Effector CD8-positive, alpha-beta T cell (primary cell): ENCODE results near the gene IL2RA.
"Not testable (repeated sequence)": the region's sequence is repeated elsewhere in the genome, so short reads cannot be mapped to it uniquely, and the experiment has no call there.

Experiments
- DNase-seq: peaks from one replicate; lab custom pipeline; 2025; lab: John Stamatoyannopoulos, UW

The IL2RA gene

DNA sequence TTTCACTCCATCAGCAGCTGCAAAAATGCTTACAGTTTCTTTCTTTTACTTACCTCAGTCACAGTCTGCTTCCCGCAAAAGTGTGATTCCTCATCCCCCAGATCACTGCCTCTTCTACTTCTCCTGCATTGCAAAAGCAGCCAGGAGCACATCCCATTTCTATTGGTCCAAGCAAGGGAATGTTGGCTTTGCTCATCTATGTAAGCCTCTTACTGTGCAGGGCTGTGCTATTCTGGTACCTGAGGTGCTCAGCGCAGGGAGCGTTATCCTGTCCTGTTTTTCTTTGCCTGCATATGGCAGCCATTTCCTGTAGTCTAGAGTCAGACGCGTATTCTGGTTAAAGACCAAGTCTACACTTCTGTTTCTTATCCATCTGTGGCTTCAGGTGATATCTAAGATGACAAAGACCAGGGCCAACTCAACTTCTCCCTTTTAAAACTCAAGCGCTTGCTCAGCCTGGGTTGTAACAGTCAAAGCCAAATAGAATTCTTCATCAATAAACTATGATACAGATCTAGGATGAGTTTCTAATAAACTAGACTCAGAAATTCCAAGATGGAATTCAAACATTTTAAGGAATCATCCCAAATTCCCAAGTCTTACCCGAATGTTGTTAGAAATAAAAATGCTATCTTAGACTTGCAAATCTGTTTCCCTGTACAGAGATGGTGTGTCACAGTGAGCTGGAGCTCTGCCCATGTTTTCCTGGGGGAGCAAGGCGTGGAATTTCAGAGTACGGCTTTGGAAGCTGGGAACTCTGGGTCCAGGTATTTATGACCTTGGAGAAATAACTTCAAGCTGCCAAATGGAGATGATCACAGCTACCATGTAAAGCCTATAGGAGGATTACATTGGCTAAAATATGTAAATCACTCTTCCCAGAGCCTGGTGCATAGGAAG, 20.6 kb upstream of the IL2RA start:
- DNase-seq = no peak

DNA sequence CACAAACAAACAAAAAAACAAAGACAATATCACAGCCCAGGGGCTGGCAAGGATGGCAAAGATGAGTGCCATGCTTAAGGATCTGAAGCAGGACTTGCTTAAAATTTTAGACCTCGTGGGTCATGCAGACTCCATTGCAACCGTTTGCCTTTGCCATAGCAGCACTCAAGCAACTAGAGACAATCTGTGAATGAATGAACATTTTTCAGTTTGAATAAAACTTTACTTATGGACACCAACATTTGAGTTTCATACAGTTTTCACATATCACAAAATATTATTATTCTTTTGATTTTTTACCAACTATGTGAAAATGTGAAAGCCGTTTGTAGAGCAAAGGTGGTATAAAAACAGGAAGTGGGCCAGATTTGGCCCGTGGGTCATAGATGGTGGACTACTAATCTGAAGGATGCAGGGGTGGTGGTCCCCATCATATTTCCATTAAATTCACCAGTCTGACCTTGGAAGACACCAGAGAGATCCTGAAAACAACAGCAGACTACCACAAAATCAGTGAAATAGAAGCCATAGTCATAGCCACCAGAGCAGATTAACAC, 18.3 kb upstream of the IL2RA start:
- no peak for DNase-seq

DNA sequence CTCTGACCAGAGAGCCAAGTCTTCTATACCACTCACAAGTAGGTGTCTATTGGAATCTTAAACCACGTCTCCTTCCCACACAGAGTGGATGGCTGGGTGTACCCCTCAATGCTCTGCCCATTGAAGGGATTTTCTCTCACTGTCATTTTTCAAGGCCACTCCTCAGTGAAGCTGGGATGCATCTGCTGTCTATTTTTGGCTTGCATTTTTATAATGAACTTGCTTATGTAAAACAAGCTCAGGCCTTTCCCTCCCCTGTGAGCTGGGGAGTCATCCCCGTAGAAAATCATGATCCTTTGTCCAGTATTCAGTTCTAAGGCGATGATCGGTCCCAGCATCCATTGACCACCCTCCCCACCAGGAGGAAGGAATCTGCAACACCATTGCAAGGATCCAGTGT, 16.9 kb upstream of the IL2RA start:
- no peak for DNase-seq

DNA sequence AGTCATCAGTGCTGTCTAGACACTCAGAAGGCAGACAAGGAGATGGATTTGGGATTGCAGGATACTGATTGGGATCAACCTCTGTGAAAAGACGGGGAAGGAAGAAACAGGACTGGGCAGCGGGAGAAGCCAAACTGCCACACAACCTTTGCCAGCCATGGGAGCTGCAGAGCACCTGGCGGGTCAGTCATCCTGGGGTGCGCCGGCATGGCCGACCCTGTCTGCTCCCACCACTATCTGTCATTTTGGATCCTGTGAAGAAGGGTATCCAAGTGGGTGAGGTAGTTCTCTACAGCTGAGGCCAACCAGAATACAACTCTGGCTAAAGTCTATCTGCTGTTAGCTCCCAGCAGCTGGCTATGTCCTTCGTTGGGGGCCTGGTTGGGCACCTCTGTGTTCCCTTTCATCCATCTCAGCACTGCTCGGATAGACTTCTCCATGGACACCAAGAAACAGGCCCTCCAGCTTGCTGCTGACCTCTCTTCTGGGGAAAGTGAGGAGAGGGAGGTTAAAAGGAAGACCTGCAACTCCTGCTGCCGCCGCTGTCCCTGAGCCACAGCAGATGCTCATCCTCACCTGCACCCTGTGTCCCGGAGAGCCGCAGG, 15.0 kb upstream of the IL2RA start:
- no peak for DNase-seq

DNA sequence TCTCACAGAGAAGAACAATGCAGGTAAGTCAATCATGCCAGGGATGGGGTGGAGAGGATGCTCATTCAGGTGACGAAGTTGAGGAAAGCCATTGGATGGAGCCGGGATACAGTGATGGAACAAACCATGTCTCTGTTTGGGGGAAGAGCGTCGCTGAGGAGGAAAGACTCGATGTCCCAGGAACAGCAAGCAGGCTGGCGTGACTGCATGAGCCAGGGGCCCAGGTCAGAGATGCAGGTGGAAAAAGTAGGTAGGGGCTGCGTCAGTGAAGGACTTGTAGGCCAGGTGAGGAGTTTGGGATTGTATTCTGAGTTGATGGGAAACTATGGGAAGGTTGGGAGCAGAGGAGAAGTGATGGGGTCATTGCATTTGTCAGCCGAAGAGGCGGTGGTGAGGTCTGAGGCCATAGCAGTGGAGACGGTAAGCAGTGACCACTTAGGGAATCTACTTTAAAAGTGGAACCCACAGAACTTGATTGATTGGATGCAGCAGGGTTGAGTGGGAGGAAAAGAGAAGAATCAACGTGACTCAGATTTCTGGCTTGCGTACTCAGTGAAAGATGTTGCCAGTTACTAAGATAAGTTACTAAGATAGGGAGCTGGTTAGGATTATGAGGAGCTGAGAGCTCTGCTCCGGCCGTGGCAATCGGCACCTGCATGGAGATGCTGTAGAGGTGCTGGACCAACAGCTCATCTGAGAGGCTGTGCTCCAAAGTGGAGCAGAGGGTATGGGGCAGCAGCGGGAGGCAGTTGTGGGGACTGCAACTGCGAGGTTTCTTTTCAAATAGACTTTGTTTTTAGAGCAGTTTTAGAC, 12.5 kb upstream of the IL2RA start:
- DNase-seq = no peak

DNA sequence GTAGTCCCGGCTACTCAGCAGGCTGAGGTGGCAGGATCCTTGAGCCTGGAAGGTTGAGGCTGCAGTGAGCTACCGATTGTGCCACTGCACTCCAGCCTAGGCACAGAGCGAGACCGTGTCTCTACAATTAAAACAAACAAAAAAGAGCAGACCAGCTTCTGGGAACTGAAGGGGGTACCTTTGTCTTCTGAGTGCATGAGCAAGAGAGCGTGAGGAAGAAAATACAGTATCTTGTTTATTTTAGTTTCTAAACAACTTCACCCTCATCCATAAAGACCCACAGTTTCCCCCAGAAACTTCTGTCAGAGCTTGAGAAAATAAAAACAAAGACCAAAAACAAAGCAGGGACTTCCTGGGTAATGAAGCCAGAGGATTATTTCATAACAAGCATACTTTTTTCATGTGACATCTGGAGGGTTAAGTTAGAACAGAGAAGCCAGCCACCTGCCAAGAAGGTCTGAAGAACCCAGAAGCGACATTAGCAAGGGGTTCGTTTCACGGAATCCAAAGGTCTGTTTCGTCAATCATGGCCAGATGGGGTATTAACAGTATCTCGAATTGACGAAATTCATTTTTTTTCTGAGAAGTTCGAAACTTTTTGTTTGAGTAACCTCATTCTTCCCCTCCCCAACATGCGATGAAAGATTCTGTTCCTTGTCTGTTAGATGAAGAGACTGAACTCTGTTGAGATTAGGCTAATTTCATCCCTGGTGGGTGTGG, 10.2 kb upstream of the IL2RA start:
- no peak for DNase-seq

DNA sequence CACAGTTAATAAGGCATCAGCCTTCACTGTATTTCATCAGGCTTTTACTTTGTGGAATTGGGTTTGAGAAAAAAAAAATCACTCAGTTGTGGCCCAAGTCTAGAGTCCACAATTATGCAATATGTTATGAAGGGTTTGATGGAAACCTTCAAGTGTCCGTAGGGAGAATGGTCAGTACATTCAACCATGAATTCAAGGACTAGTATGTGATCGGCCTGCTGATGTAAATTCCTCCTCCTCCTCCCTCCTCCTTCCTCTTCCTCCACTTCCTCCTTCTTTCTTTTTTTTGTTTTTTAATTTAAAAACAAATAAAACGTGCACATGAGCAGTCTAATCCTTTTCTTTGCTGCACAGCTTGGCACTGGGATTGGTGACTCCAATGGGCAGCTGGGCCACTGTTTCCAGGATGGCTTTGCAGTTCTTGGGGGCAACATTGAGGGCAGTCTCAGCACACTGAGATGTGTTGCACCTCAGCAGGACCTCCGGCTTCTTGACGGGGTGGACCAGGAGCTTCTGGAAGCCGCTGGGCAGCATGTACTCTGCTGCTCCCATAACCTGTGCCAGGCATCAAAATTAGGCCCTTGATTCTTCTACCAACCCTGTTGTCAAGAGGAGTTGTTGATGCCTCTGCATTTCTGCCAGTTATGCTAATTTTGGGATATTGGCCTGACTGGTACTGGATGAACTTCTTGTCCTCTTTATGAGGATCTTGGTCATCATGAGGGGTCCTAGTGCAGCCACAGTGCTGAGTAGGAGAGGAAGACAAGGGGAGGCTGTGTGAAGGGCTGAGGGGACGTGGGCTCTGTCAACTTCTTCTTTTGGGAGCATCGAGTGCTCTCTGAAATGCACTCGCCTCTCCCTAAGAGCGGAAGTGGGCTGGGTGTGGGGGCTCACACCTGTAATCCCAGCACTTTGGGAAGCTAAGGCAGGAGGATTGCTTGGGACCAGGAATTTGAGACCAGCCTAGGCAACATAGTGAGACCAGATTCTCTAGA, 9.3 kb upstream of the IL2RA start:
- DNase-seq = no peak

DNA sequence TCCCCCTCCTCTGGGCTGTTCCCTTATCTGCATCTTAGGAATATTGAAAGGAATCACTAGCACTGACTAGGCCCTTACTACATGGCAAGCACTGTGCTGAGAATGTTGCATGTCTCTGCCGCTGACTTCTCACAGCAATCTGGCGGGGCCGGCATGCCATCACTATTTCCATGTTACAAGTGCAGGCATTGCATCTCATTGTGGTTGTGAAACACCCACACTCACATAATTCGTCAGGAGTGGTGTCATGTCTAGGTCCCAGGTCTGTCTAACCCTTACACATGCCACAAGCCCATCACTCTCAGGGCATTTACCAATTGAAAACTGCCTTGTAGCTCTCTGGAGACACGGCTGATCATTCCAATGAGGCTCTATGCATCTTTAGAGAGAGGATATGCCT, 8.5 kb upstream of the IL2RA start:
- no peak for DNase-seq

DNA sequence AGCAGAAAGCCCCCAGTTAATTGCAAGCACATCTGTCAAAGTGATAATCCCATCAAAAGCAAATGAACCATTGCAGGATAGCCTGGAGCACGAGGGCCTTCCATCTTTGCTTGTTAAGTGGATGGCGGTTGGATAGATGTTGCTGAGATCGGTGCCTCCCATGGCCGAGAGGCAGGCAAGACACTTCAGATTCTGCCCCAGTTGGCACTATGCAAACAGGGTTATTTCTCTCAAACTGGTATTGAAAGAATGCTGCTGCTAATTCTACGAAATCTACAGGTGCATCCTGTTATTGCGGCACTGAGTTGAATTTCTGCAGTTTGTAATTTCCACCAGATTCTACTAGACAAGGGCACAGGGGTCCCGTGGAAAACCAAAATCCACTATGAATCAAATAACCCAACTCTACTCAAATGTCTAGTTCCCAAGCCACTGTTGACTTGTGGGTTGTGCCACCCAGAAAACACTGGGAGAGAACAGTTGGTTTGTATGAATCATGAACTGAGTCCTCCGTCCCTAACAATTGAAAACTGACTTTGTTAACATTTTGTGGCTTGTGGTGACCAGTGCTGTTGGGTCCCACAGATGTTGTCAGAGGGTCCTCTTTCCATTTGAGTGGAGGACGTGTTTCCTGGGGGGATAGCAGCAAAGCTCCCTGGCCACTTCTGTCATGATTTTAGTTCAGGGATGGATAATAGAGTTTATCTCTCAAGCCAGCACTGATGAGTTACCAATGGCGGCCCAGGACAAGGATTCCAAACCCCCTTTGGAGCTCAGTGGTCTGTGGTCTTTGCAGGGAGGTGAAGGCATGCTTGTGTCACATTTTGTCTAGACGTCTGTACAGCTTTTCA, 7.1 kb upstream of the IL2RA start:
- DNase-seq = no peak

DNA sequence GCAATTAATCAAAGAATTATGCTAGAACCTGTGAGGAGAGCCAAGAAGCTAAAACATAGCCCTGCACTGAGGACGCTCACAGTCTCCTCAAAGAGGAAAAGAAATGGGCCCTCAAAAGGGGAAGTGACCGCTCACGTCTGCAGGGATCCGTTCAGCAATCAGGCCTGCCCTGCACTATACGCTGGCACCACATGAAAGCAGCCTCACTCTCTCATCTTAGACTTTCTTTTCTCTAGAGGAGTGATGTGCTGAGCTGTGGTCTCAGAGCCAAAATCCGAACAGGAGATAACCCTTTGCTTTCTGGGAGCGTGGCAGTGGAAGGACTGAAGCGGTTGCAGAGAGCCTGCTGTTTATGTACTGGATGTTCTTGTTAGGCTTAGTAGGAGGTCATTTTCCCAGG, 6.3 kb upstream of the IL2RA start:
- DNase-seq = no peak

DNA sequence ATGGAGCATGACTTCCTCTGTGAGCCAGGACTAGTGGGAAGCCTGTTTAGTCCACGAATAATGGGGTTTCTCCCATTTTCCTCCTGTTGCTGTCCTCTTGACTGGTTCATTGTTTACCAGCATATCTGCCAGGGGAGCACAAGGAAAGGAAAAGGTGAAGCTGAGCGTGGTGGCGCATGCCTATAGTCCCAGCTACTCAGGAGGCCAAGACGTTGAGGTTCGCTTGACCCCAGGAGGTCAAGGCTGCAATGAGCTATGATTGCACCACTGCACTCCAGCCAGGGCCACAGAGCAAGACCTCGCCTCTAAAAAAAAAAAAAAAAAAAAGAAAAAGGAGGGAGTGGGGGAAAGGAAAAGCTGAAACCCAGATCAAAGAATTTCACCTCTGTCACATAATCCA, 5.8 kb upstream of the IL2RA start:
- DNase-seq = no peak

DNA sequence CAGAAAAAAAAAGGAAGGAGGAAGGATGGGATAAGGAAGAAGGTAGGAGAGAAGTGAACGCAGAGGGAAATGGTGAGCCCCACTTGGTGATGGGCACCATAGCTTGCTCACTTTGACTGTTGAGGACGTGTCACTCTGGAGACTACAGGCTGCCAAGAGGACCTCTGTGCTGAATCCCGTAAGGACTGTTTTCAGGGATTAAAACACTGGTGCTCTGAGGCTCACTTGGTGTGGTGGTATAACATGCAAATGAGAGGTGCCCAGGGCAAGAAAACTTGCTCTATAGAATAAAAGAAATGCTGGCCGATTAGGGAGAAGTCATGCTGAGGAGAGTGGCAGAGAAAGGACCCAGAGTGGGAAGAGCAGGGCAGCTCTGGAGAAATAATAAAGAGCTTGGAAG, 5.3 kb upstream of the IL2RA start:
- DNase-seq = no peak

DNA sequence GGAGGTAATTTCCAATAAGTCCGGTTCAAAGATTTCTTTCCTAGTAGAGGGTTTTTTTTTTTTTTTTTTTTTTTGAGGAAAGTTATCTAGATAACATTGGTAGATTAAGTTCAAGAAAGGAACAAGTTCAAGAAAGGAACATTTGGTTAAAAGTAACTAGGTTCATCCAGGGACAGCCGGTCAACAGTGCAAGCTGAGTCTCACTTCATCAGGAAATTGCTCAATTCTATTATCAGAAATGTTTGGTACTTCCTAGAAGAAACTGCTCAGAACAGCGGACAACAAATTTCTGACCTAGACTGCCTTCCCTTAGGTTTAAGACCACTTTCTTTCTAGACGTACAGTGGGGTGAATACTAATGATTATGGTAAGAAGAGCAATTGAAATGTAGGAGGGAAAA, 3.7 kb upstream of the IL2RA start:
- DNase-seq = no peak

DNA sequence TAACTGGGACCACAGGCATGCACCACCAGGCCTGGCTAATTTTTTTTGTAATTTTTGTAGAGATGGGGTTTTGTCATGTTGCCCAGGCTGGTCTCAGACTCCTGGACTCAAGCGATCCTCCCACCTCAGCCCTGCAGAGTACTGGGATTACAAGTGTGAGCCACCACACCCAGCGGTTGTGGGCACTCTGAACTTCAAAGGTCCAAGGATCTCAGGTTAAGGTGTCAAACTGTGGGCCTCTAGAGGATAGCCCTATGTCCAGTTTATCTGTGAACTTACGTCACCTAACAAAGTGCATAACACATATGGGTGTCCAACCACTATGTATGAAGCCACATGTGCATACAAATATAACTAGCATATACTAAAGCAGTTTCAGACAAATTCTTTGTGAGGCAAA, 3.2 kb upstream of the IL2RA start:
- no peak for DNase-seq

DNA sequence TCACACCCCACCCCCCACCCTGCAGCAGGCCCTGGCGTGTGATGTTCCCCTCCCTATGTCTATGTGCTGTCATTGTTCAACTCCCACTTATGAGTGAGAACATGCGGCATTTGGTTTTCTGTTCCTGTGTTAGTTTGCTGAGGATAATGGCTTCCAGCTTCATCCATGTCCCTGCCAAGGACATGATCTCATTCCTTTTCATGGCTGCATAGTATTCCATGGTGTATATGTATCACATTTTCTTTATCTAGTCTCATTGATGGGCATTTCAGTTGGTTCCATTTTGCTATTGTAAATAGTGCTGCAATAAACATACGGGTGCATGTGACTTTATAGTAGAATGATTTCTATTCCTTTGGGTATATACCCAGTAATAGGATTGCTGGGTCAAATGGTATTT, 2.6 kb upstream of the IL2RA start:
- not testable (repeated sequence) for DNase-seq

DNA sequence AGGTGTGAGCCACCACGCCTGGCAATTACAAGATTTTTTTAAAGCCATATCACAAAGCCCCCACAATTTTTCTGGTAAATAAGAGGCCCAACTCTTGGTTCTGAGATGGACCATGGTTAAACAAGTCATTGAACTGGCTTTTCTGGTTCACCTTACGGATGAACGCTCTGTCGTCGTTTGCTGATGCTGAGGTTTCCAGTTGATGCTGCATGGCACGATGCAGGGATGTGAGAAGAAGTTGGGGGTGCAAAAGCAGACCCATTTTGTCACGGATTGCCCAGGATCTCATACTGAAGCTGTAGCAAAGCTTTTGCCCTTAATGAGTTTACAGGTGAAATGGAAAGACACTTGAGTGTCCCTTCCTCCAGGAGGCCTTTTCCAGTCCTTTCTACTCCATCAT, 2.0 kb upstream of the IL2RA start:
- DNase-seq = no peak

DNA sequence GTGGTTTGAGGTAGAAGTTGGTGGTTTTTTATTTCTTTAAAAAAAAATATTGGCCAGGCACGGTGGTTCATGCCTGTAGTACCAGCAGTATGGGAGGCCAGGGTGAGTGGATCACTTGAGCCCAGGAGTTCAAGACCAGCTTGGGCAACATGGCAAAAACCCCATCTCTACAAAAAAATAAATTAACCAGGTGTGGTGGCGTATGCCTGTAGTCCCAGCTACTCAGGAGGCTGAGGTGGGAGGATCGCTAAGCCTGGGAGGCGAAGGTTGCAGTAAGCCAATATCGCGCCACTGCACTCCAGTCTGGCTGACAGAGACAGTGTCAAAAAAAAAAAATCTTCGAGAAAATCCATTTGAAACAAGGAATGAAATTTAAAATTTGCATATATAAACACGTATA, 1.1 kb downstream of the IL2RA start:
- no peak for DNase-seq

DNA sequence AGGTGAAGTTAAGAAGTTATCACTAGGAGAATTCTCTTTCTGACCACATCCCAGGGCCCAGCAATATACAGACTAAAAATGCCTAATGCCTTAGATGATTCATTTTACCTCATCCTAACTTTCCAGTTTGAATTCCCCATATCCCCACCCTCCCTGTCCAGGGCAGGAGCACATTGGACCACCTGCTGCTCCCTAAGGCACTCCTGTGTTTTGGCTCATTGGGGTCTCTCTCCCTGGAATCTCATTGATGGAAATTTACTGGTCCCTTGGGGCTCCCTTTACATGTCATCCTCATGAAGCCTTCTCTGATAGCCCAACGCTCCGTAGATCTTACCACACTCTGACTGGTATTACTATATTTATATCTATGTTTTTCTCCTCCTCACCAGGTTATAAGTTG, 2.7 kb downstream of the IL2RA start:
- DNase-seq = no peak

DNA sequence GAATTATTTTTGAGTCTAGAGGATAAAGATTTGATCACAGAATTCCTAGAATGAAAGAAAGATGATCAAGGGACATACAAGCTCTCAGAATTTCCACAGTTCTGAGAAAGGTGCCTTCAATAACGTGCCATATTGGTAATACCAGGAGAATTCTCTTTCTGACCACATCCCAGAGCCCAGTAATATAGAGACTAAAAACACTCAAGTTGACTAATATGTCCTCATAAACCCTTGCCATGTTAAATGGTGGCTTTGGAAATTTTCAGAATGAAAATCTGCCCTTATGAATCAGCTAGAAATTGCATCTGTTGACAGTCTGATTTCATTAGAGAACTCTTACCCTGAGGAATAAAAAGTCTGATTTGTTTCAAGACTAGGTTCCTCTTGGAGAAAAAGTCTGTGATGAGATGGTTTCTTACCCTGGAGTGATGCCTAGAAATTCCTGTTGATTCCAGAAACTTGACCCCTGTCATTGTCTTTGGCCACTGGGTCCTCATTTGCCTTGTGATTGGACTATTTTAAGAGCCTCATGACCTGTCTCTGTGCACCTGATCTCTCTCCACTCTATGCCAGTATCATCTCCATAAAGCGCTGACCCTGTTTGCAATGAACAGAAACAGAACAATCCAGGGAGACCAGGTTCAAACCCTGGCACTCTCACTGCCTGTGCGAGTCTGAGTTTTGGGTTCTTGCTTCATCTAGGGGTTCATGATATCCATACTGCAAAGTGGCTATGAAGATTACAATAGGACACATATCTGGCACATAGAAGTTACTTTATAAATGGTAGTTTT, 3.3 kb downstream of the IL2RA start:
- DNase-seq = no peak
